C4-2B (cell line): Measurements from ENCODE around the gene ADAMTSL4.

Experiments
- H3K27ac ChIP-seq: fragments of 450-650 bp; 2 replicates; pipeline ENCODE4 v1.5.1; 2017
- CTCF ChIP-seq: fragments of 450-650 bp; conservative IDR thresholded peaks from 2 replicates; pipeline ENCODE4 v1.5.1; 2017; ENCODE audit warnings: mild to moderate bottlenecking
- ZFX ChIP-seq: fragments of 450-650 bp; IDR thresholded peaks from 2 replicates; pipeline ENCODE4 v1.6.1; 2017

Gene ADAMTSL4

GRCh38 chr1:150535511-150536287, 13.5 kb upstream of the ADAMTSL4 start:
- TF ChIP-seq ZFX (no peak), CTCF (no peak)
- no peak overlapping the region for H3K27ac ChIP-seq

GRCh38 chr1:150536836-150537731, 12.1 kb upstream of the ADAMTSL4 start:
- no peak overlapping the region for H3K27ac ChIP-seq

GRCh38 chr1:150537732-150538684, 11.2 kb upstream of the ADAMTSL4 start:
- no peak for TF ChIP-seq ZFX
- no peak for TF ChIP-seq CTCF
- H3K27ac ChIP-seq, result no peak overlapping the region

More at GRCh38 chr1:150536836-150537731, 12.1 kb upstream of the ADAMTSL4 start:
- TF ChIP-seq ZFX, result no peak
- no peak for TF ChIP-seq CTCF

- TF ChIP-seq CTCF (no peak), ZFX (no peak)
- H3K27ac ChIP-seq, result no peak overlapping the region
Observed at GRCh38 chr1:150543500-150544143, 5.6 kb upstream of the ADAMTSL4 start.

GRCh38 chr1:150544204-150544603, 5.0 kb upstream of the ADAMTSL4 start:
- no peak for TF ChIP-seq ZFX
- TF ChIP-seq CTCF, result no peak
- H3K27ac ChIP-seq, result no peak overlapping the region

- TF ChIP-seq CTCF (no peak), ZFX (no peak)
- no peak overlapping the region for H3K27ac ChIP-seq
Observed at GRCh38 chr1:150545486-150546032, 3.6 kb upstream of the ADAMTSL4 start.
